HG03342 (cell line): Measurements from ENCODE around the gene FHIT.

Experiments used
- ATAC-seq: cut with Tn5 transposase; IDR thresholded peaks from one replicate; pipeline ENCODE4 v1.9.1; 2021; ENCODE audit warnings: mild to moderate bottlenecking, moderate library complexity; ENCODE audit not compliant: unreplicated experiment

The FHIT gene

DNA sequence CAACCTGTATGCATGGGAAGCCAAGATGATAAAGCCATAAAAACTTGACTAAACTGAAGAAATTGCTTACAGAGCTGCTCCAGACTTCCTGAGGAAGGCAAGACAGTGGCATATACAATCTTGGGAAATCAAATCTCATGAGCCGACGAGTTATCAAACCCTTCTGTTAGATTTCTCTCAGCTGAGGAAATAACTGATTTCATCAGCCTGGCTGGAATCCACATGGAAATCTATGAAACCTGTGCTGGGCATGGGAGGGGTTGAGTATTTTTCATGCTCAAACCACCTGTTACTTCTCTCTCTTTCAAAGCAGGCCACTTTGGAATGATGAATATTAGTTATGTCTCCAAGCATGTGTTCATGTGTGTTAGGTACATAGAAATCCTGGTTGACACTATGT, 727.7 kb downstream of the FHIT start:
- no peak for ATAC-seq

DNA sequence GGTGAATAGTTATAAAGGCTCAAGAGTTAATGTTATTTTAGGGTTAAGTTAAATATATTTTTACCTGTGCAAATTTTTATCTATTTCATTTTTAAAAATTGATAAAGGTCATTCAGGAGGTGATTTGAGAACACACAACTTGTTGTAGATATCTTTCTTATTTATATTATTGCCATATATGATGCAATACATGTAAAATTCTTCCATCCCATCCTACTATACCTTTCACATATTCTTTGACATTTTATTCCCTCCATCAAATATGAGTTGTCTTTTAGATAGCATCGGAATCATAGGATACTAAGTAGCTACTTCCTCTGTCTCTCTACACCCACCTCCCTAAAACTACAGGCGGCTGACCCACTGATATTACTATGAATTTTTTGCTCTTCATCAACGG, 734.1 kb downstream of the FHIT start:
- no peak for ATAC-seq

DNA sequence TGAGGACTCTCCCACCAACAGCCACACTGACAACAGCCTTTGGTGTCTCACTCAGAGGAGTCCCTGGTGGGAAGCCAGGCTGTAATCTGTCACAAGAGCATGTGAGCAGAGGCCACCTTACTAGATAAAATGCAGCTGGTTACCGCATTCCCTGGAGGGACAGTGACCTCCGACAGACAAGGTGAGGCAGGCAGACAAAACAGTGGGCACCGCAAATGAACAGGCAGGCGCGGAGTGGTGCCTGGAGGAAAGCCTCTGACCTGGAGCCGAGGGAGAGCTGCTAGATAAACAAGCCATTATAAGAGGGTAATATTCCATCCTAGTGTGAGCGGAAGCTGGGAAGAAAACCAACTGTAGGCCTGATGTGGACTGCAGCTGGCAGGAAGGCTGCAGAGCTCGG, 736.4 kb downstream of the FHIT start:
- ATAC-seq, result no peak

DNA sequence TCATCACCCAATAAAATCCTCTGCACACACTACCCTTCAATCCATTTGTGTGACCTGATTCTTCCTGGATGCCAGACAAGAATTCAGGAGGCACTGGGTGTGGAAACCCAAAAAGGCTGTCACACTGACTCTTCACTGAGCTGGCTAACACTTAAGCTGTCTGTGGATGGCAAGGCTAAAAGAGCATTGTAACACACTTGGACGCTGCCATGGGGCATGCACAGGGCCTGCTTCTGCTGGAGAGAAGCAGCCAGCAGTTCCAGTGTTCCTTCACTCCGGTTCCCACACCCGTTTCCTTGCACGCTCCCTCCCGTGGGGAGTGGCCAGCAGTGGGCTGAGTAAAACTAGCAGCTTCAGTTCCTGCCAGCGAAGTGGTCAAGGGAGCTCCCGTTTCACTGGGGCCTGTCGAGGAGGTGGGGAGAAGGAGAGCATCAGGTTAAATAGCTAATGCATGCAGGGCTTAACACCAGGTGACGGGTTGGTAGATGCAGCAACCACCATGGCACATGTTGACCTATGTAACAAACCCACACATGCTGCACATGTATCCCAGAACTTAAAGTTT, 737.1 kb downstream of the FHIT start:
- ATAC-seq, result no peak

DNA sequence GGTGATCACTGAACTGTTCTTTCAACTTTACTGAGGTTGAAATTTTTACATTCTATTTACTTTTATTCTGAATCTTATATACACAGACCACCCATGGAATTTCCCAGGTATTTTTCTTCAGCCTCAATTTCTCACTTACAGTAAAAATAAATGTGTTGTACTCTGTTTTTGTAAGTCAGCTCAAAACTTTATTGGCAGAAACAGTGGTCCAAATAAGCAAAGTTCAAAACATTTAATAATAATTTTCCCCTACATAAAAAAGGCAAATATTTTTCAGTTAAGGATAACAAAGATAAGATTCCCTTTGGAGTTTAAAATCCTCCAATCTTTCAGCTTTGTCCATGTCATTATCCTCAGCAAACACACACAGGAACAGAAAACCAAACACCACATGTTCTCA, 738.0 kb downstream of the FHIT start:
- ATAC-seq, result no peak

DNA sequence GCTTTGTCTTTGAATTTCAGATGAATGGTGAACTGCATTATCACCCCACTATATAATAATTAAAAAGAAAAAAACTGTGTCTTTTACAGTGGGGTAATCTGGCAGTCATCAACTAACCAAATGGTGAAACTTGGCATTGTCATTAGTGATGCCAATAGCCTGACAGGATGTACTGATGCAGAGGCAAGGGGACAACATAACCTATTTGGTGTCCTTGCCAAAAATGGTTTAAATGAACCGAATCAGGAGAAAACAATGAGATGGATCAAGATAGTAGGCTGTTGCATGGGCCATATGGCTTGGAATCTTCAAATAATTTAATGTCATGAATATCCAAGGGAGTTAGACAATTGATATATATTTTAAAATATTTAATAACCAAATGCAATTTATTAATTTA, 738.7 kb downstream of the FHIT start:
- ATAC-seq, result no peak

DNA sequence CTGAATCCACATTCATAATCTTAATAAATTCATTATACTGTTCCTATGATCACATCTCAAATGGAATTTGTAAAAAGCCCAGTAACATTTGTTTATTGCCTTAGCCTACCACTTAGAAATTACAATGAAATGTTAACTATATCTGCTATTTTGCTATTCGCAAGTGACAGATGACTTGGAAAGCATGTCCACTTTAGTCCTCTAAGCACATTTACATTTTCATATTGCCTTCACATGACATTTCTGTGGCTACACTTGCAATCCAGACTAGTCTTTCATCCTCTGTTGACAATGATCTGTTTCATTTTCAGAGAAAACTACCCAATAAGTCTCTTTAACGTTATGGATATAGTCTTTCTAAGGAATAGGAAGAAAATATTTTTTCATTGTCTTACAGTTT, 741.8 kb downstream of the FHIT start:
- ATAC-seq, result no peak

DNA sequence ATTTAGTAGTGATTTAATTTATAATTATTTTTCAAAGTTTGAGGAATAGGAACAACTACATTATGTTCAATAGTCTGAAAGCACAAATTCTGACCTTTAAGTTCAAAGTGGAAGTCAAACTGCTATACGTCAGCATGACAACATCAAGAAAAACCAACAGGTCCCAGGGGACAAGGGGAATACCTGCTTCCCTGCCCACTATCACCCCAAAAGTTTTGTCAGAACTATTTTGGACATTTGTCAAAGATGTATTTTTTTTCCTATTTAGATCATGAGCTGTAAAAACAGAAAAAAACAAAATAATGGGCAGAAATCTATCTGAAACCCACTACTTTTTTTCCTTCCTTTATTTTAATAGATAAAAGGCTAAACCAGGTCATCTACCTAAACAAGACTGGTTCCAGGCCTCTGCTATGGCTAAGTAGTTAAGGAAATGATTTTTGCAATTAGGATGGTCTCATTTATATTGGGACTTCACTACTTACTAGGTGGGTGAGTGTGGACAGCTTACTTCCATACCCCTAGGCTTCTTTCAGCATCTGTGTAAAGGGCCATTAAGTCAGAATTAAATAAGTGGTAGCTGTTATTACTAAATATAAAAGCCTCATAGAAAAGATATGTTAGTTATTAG, 746.3 kb downstream of the FHIT start:
- no peak for ATAC-seq

DNA sequence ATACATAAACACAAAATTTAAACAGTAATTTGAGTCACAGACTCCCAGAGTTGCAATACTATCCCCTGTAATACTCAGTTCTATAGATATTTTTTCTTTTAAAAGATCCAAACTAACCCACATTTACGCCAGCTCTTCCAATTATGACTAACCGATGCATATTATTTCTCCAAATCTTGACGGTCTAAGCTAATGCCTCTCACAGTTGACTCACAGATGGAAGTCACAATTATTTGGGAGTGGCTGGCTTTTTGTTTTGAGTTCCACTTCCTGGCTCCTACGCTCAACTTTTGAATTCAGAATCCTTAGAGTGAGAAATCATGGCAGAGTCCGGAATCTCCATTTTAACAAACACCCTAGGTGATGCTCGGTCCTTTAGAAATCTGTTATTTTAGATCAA, 749.9 kb downstream of the FHIT start:
- no peak for ATAC-seq

DNA sequence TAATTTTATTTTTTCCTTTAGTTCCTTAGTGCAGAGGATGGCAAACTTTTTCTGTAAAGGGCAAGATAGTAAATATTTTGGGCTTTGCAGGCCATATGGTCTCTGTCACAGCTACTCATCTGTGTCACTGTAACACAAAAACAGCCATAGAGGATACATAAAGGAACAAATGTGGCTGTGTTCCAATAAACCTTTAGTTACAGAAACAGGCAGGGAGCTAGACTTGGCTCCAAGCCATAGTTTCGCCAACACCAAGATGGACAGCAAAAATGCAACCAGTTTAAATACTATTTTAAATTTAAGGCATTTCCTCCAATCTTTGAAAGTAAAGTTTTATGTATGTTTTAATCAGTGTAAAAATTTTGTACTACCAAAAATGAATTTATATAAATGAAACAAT, 753.4 kb downstream of the FHIT start:
- no peak for ATAC-seq

DNA sequence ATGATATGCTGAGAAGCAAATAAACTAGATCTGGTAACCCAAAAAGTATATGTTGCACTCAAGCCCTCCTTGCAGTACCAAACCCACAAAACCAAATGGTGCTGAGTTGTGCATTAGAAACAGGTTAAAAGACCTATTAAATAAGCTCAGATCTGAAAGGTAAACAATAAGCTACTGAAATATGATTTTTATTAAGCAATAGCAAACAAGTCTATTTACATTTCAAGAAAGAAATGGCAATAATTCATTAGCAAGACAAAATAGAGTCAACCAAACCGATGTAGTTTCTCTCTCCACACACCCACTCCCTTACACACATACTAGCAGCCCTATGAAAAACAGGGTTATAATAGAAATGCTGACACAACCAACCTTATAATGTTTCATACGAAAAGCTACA, 760.3 kb downstream of the FHIT start:
- no peak for ATAC-seq

DNA sequence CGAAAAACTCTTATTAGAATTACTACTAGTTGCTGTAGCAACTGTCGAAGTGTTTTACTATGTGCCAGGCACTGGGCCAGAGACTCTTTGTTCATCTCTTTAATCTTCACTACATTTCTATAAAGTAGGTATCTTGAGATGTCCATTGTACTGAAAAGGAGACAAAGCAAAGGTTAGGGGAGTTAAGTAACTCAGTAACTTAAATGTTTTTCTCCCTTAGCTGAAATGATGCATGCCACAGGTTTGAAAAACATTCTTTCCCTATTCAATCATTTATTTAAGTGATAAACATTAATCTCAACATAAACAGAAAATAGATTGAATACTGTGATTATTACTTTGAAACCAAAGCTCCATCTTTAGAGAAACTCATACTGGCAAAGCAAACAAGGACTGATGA, 776.2 kb downstream of the FHIT start:
- ATAC-seq, result no peak

DNA sequence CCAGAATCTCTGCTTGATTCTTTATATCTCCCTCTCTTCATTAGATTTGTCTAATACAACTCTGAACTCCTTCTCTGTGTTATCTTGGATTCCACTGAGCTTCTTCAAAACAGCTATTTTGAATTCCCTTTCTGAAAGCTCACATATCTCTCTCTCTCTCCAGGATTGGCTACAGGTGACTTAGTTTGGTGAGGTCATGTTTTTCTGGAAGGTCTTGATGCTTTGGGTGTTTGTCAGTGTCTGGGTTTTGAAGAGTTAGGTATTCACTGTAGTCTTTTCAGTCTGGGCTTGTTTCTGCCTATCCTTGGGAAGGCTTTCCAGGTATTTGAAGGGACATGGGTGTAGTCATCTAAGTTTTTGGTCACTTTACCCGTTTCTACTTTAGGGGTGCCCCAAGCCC, 781.8 kb downstream of the FHIT start:
- no peak for ATAC-seq

DNA sequence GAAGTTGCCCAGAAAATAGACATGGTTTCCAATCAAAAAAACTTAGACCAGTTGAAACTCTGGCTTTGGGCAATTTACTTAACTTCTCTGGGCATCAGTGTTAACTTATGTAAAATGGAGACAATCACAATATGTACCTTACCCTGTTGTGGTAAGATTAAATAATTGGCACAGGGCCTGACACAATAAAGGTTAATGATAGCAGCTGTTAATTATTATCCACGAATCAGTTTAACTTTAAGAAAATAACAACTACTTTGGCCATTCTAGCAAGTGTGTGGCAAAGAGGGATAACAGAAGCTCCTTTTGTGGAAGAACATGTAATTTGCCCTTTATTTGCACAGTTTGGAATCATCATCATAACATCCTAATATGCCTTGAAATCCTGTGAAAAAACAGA, 787.6 kb downstream of the FHIT start:
- ATAC-seq, result no peak

DNA sequence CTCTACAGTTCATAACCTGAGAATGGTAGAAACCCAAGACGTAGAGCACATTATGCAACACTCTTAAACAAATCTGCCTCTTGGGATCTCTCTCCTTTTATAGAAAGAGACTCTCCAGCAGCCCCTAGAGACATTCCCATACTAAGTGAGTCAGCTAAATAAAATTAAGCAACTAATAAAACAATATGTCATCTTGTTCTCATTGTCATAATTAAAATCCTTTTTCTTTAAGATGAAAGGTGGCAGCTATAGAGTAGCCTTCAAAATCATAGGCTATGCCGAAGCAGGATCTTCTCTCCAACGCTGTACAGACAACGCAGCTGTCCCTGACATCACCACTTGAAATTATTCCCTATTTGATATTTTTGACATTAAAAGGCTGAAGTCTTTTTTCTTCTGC, 790.0 kb downstream of the FHIT start:
- no peak for ATAC-seq

DNA sequence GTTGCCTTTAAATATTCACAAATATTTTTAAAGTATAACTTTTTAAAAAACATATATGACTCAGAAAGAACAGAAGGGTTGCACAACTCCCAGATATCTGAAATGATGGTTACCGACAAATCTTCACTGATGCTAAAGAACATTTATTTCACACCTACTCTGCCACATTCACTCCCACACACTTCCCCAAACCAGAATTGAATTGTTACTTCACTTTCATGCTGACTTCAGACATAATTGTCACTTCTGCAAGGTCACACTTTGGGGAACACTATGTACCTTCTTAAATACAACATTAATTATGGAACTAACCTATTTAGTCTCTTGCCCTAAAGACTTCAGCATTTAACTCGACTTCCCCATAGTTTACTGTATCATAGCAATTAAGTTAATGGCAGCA, 795.1 kb downstream of the FHIT start:
- ATAC-seq, result no peak

DNA sequence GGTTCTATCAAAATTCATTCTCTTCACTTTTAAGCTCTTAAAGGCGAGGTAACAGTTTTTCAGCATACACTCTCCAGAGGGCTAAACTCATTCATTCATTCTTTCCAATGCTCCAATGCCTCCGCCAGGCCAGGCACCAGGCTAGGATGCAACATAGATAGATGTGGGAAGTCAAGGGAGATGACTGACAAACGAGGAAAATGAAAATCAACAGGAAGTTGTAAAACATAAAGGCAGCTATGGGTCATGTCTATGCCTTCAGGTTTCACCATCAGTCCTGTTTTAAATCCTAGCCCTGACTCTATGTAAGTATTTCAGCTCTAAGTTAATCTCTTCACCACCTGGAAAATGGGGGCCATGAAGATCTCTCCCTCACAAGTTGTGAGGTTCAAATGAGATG, 797.9 kb downstream of the FHIT start:
- no peak for ATAC-seq

DNA sequence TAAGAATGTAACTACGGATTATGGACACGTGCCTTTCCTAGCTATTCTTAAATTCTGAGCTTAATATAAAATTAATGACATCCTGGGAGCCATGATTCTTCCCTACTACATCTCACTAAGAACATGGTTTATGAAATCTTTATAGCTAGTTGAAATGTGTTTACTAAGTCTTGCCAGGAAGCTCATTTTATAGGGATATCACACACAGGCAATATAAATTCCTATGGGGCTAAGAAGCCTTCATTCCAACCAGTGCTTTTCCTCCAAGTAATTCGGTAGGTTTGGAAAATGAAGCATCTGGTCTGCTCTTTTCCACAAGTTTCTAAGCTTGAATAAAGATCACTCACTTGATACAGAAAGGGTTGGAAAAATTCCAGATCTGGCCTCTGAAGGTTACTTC, 802.6 kb downstream of the FHIT start:
- no peak for ATAC-seq

DNA sequence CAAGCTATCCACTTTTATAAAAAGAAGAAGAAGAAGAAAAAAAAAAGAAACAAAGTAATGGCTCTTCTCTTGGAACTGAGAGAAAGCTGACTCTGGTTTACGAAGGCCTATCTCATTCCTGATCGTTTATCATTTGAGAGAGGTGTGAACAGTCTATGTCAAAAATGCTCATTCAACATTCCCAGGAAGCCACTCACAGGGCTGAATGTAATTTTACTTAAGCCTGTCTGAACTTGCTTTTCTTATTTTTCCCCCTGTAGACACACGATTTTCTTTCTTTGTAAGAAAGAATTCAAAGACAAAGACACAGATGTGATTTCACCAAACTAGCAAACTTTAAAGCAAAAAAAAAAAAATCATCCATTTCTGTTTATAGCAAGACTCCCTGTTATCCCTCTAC, 805.8 kb downstream of the FHIT start:
- no peak for ATAC-seq

DNA sequence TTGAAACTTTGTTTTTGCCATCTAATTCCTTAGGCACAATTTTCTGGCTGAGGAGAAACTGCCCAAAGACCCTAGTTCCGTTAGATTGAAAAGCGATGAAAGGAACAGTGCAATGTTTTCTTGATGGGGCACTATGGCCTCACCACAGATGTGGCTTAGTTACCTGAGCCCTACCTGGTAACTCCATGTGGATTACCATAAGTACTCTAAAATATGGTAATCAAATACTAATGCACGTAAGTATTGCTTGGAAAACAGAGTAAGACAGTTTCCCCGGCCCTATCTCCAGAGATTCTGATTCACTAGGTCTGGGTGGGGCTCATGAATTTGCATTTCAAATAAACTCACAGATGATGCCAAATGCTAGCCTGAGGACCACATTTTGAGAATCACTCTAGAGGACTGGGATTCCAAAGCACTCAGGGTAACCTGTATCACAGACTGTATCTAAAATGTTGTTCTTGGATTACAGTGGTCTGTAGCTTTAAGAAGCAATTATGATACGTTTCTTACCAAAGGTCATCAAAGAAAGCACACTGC, 806.3 kb downstream of the FHIT start:
- no peak for ATAC-seq

DNA sequence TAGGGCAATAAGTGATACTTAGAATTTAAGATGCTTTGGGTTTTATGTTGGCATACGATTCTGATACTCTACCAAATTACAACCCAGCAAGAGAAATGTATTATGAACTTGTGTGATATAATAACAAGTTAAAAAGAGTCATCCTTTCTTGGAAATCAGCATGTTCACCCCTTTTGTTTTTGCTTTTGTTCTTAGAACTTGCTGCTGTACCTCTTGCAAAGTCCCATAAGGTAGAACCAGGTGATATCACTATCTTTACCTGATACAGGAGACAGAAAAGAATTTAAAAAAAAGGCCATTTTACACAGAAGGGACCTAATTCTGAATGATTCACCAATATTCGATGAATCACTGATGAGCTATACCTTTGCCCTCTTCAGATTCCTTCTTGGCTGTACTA, 810.4 kb downstream of the FHIT start:
- no peak for ATAC-seq

DNA sequence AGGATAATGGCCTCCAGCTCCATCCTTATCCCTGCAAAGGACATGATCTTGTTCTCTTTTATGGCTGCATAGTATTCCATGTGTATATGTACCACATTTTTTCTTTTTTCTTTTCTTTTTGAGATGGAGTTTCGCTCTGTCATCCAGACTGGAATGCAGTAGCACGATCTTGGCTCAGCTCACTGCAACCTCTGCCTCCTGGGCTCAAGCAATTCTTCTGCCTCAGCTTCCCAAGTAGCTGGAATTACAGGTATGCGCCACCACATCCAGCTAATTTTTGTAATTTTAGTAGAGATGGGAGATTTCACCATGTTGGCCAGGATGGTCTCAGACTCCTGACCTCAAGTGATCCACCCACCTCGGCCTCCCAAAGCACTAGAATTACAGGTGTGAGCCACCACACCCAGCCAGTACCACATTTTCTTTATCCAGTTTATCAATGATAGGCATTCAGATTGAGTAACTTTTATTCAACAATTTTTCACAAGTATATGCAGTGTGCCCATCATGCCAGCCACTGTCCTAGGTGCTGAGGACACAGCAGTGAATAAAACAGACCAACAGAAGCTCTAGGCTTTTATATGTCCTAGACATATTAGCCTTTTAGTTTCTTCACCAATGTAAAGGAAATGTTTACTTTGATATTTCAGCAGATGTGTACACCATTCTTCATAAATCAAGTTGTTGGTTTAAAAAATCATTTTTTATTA, 815.2 kb downstream of the FHIT start:
- ATAC-seq, result no peak
